ENCODE measurements around the gene WNT9A.

DNA sequence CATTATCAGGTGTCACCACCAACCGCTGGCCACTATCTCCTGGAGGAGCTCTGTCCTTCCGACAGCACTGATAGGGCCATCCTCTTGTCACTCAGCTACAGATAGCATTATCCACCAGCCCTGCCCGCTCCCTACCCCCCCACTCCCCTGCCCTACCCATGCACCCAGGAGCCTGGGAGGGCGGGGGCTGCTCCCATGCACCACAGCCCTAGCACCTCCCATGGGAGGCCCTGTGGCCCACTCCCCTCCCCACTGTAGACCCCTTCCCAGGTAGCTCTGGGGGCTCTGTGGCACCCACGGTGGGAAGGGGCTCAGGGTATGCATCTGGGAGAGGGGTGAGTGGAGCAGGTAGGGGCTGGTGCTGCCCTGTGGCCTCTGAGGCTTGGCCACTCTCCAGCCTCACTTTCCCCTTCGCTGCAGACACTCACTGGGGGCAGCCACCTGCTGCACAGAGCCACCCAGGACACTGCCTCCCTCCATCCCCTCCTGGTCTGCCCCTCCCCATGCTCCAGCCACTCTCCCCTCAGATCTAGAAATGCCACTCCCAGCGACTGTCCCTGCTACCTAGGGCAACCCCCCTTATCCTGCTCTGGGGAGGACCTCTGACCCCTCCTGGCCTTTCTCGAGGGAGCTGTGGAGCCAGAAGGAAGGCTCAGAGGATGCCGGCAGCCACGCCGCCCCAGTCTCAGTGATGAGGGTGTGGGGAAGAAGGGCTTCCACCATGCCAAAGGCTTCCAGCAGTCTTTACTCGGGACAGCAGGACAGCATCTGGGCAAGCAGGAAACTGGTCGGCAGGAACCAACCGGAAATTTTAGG, 58.5 kb downstream of the WNT9A start:
- TF ChIP-seq, protein P1, sequence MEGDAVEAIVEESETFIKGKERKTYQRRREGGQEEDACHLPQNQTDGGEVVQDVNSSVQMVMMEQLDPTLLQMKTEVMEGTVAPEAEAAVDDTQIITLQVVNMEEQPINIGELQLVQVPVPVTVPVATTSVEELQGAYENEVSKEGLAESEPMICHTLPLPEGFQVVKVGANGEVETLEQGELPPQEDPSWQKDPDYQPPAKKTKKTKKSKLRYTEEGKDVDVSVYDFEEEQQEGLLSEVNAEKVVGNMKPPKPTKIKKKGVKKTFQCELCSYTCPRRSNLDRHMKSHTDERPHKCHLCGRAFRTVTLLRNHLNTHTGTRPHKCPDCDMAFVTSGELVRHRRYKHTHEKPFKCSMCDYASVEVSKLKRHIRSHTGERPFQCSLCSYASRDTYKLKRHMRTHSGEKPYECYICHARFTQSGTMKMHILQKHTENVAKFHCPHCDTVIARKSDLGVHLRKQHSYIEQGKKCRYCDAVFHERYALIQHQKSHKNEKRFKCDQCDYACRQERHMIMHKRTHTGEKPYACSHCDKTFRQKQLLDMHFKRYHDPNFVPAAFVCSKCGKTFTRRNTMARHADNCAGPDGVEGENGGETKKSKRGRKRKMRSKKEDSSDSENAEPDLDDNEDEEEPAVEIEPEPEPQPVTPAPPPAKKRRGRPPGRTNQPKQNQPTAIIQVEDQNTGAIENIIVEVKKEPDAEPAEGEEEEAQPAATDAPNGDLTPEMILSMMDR (IDR thresholded peaks at IDR 0.05) = no peak
- TF ChIP-seq POLR2A (IDR thresholded peaks at IDR 0.05) (no peak), EP300 (IDR thresholded peaks at IDR 0.05) (no peak)

Data from upper lobe of left lung (tissue), 4 donors.